Measurements from ENCODE around the gene HSPA4. TPM values are rescaled to one million over a fixed set of nuclear protein-coding genes. Genes with fewer than 3 reads are reported as not detected.
A peak's percentile ranks its signal among the peaks of the same experiment; 100 is the strongest.
"Not testable (repeated sequence)": the region's sequence is repeated elsewhere in the genome, so short reads cannot be mapped to it uniquely, and the experiment has no call there.

HSPA4 gene
- total and polyA plus RNA-seq, 9 donors, result 18.8 to 86.3 (median 61.1) TPM

GRCh38 chr5:133017964-133018363 lies 33.8 kb upstream of the HSPA4 start:
- intact Hi-C loops (cut with DNase I), result no loop called here
- DNase-seq, result no peak
- Histone ChIP-seq H3K27ac (no peak overlapping the region), H3K4me1 (ENCODE audit: insufficient read depth) (no peaks in the 10 kb centered on the region), H3K4me3 (no peak overlapping the region), H3K9me3 (no peaks in the 10 kb centered on the region), H3K36me3 (no peaks in the 10 kb centered on the region), H3K27me3 (no peaks in the 10 kb centered on the region)
- WGBS, 3 donors, result 84 to 99% (median 87%) methylated on average over 4 of the region's 4 CpGs
- TF ChIP-seq POLR2A (IDR thresholded peaks at IDR 0.05), result no peak
- TF ChIP-seq EP300 (IDR thresholded peaks at IDR 0.05), result no peak
- TF ChIP-seq CTCF (IDR thresholded peaks at IDR 0.05), result no peak

DNA sequence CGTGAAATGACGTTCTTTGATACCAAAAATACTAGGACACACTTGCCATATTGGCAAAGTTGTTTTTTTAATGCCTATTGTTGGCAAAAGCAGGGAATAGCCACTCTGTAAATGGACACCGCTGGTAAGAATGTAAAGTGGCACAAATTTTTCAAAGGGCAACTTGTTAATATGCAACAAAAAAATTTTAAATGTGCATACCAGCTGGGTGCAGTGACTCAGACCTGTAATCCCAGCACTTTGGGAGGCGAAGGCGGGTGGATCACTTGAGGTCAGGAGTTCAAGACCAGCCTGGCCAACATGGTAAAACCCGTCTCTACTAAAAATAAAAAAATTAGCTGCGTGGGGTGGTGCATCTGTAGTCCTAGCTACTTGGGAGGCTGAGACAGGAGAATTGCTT lies 32.3 kb upstream of the HSPA4 start:
- H3K27ac ChIP-seq; H3K9me3 ChIP-seq; H3K4me1 ChIP-seq (ENCODE audit: insufficient read depth); H3K27me3 ChIP-seq; H3K4me3 ChIP-seq; H3K36me3 ChIP-seq; intact Hi-C loops (cut with DNase I); DNase-seq: not testable (repeated sequence)
- 85 to 93% (median 90%) methylated on average over 7 of the region's 7 CpGs for WGBS, 3 donors

DNA sequence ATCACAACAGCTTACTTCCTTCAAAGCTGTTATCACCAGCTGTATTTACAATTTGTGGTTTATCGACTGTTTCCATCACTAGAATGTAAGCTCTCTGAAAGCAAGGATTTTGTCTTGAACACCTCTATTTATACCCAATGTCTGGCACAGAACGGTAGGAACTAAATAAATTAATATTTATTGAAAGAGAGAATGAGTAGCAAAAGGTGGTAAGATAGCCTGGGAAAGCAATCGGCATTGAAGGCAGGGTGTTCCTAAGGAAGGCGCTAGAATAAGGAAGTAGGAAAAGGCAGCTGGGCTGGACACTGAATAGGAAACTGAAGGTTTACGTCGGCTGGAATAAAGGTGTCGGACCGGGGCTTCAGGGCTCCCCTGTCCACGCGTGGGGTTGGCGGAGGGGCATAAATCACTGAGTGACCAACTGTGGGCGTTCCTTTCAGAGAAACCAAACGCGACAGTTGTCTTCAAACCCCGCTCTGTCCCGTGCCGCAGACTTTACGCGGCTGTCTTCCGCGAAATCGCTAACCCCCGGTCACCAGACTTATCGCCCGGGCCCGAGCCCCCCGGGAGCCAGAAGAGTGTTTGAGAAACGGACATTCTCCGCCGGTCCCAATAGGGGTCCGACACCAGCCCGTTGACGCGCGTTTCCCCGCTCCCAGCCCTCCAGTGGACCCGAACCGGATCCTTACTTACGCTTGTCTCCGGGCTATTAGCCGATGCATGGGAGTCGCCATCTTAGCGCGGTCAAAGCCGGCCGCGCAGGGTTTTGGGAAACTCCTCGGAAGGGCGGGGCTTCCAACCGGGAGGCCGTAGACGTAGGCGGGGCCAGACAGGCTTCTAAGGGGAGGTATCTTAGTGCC lies 25.8 kb upstream of the HSPA4 start, which contains the start of gene ZCCHC10:
Gene ZCCHC10, minus strand, starts transcription at position 746 of the 860 bp plus-strand sequence. Its CDS starts 12 bp downstream, at position 734.
- peak within 1 kb of the TSS; percentile 85 for H3K4me3 ChIP-seq
- peak; percentile 91 to 94 (median 93) for DNase-seq
- peak within 1 kb of the TSS; percentile 80 to 88 for H3K27ac ChIP-seq
- H3K4me1 ChIP-seq (ENCODE audit: insufficient read depth), result peaks cover 5% of the 10 kb centered on the region
- no peaks in the 10 kb centered on the region for H3K36me3 ChIP-seq
- no peaks in the 10 kb centered on the region for H3K9me3 ChIP-seq
- intact Hi-C loops (cut with DNase I), result no loop called here
- 1% methylated on average over 52 to 53 of the region's 53 CpGs for WGBS, 3 donors
- H3K27me3 ChIP-seq, result no peaks in the 10 kb centered on the region
- TF ChIP-seq POLR2A (IDR thresholded peaks at IDR 0.05) (peak; percentile 57), EP300 (IDR thresholded peaks at IDR 0.05) (peak; percentile 36), CTCF (IDR thresholded peaks at IDR 0.05) (no peak)

GRCh38 chr5:133026664-133027153 lies 25.1 kb upstream of the HSPA4 start:
- Histone ChIP-seq H3K4me3 (peak overlapping the region; percentile 85), H3K9me3 (no peaks in the 10 kb centered on the region), H3K27me3 (no peaks in the 10 kb centered on the region), H3K27ac (peak overlapping the region; percentile 57 to 71), H3K36me3 (no peaks in the 10 kb centered on the region), H3K4me1 (ENCODE audit: insufficient read depth) (peaks cover 5% of the 10 kb centered on the region)
- no peak for TF ChIP-seq EP300 (IDR thresholded peaks at IDR 0.05)
- WGBS, 3 donors, result 3% methylated on average over 15 of the region's 15 CpGs
- DNase-seq, result no peak
- intact Hi-C loops (cut with DNase I), result no loop called here

DNA sequence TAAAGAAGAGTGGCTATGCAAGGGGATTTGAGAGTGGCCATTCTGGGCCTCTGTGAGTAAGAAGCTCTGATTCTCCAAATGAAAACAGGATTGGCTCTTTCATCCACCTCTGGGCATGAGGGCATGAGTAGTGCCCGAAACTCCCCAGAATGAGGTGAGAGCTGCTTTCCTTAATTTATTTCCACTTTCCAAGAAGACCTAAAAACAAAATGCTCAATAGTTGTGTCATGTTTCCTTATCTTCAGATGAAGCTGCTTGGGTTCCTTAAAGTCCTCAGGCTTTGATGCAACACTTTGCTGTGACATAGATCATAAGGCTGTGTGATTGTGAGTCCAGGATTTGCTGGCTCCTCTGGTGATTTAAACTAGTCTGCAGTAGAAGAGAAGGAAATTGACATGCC lies 22.4 kb upstream of the HSPA4 start:
- intact Hi-C loops (cut with DNase I), result no loop called here
- H3K27ac ChIP-seq, result no peak overlapping the region
- no peaks in the 10 kb centered on the region for H3K36me3 ChIP-seq
- no peaks in the 10 kb centered on the region for H3K27me3 ChIP-seq
- WGBS, 3 donors, result 92 to 93% (median 93%) methylated on average over 1 of the region's 1 CpG
- TF ChIP-seq POLR2A (IDR thresholded peaks at IDR 0.05), result no peak
- no peak for TF ChIP-seq EP300 (IDR thresholded peaks at IDR 0.05)
- no peak for TF ChIP-seq CTCF (IDR thresholded peaks at IDR 0.05)
- H3K9me3 ChIP-seq, result no peaks in the 10 kb centered on the region
- no peak for DNase-seq
- peaks cover 5% of the 10 kb centered on the region for H3K4me1 ChIP-seq (ENCODE audit: insufficient read depth)
- H3K4me3 ChIP-seq, result no peak overlapping the region

Measured in ovary (tissue), 9 donors.